Measurements from ENCODE around the gene MORN1. TPM values are rescaled to one million over a fixed set of nuclear protein-coding genes. Genes with fewer than 3 reads are reported as not detected.

Gene MORN1
- total RNA-seq, 1 donor from 2014 or later, result 10.8 TPM

DNA sequence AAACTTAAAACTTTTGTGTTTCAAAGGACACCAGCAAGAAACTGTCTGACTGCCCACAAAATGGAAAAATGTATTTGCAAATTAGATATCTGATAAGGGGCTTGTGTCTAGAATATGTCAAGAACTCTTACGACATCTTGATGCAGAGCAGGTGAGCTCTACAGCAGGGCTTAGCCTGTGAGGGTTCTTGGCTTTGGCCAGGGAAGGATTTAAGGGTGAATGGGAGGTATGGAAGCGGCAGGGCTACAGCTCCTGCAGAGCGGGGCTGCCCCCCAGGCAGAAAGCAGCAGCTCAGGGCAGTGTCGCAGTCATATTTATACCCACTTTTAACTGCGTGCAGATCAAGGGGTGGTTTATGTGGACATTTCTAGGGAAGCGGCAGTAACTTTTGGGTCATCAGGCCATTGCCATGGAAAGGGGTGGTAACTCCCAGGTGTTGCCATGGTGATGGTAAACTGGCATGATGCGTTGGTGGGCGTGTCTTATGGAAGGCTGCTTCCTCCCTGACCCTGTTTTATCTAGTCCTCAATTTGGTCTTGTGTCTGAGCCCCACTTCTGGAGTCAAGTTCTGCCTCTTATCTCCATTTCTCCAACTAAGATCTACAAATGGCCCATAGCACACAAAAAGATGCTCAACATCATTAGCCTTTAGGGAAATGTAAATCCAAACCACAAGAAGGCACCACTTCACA, 23.2 kb downstream of the MORN1 start:
- TF ChIP-seq CTCF (IDR thresholded peaks at IDR 0.05; ENCODE audit: partially characterized antibody, unreplicated experiment), result no peak
- DNase-seq, result no peak
- Mint-ChIP-seq H3K27ac (ENCODE audit: unreplicated experiment) (no peak overlapping the region), H3K27me3 (ENCODE audit: unreplicated experiment) (peaks cover 8% of the 10 kb centered on the region), H3K36me3 (ENCODE audit: unreplicated experiment) (peaks cover 5% of the 10 kb centered on the region), H3K4me3 (ENCODE audit: unreplicated experiment) (no peak overlapping the region), H3K9me3 (ENCODE audit: unreplicated experiment) (peaks cover 8% of the 10 kb centered on the region), H3K4me1 (ENCODE audit: low read depth, unreplicated experiment) (no peaks in the 10 kb centered on the region)

GRCh38 chr1:2363847-2364513, 27.4 kb downstream of the MORN1 start:
- Mint-ChIP-seq H3K36me3 (ENCODE audit: unreplicated experiment) (peaks cover 12% of the 10 kb centered on the region), H3K9me3 (ENCODE audit: unreplicated experiment) (peaks cover 5% of the 10 kb centered on the region), H3K27ac (ENCODE audit: unreplicated experiment) (no peak overlapping the region), H3K4me3 (ENCODE audit: unreplicated experiment) (no peak overlapping the region), H3K4me1 (ENCODE audit: low read depth, unreplicated experiment) (no peaks in the 10 kb centered on the region), H3K27me3 (ENCODE audit: unreplicated experiment) (peaks cover 5% of the 10 kb centered on the region)
- TF ChIP-seq CTCF (IDR thresholded peaks at IDR 0.05; ENCODE audit: partially characterized antibody, unreplicated experiment), result no peak
- no peak for DNase-seq

DNA sequence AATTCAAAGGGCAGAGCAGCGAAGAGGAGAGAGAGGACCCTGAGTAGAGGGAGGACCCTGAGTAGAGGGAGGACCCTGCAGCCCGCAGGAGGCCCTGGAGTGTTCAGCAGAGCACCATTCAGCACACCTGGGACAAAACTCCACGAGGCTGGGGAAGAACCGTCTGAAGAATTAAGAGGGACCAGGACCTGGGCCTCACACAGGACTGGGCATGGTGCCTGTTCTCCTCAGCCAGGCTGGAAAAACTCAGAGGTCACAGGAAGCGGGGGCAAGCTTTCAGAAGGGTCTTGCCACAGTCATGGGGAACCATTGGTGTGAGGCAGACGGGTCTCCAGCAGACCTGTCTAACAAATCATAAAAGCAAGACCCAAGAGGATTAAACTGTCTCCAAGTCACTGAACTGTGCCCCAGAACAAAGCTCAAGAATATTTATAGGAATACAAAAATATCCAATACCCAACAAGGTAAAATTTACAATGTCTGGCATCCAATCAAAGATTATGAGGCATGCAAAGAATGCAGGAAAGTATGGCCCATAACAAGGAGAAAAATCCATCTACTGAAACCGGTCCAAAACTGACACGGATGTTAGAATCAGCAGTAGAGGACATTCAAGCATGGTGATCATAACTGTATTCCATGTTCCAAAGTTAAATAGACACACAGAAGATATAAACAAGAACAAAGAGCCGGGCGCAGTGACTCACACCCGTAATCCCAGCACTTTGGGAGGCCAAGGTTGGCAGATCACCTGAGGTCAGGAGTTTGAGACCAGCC, 30.6 kb downstream of the MORN1 start:
- Mint-ChIP-seq H3K27me3 (ENCODE audit: unreplicated experiment) (no peaks in the 10 kb centered on the region), H3K9me3 (ENCODE audit: unreplicated experiment) (peaks cover 6% of the 10 kb centered on the region), H3K4me3 (ENCODE audit: unreplicated experiment) (no peak overlapping the region), H3K27ac (ENCODE audit: unreplicated experiment) (no peak overlapping the region), H3K36me3 (ENCODE audit: unreplicated experiment) (peaks cover 12% of the 10 kb centered on the region), H3K4me1 (ENCODE audit: low read depth, unreplicated experiment) (no peaks in the 10 kb centered on the region)
- no peak for DNase-seq
- no peak for TF ChIP-seq CTCF (IDR thresholded peaks at IDR 0.05; ENCODE audit: partially characterized antibody, unreplicated experiment)

GRCh38 chr1:2358651-2359640, 32.4 kb downstream of the MORN1 start:
- Mint-ChIP-seq H3K27ac (ENCODE audit: unreplicated experiment) (no peak overlapping the region), H3K4me1 (ENCODE audit: low read depth, unreplicated experiment) (no peaks in the 10 kb centered on the region), H3K27me3 (ENCODE audit: unreplicated experiment) (no peaks in the 10 kb centered on the region), H3K36me3 (ENCODE audit: unreplicated experiment) (peaks cover 11% of the 10 kb centered on the region), H3K9me3 (ENCODE audit: unreplicated experiment) (peaks cover 5% of the 10 kb centered on the region), H3K4me3 (ENCODE audit: unreplicated experiment) (no peak overlapping the region)
- TF ChIP-seq CTCF (IDR thresholded peaks at IDR 0.05; ENCODE audit: partially characterized antibody, unreplicated experiment), result no peak
- peak; percentile 7 for DNase-seq
